Measurements from ENCODE around the gene SMC6.

Gene SMC6

DNA sequence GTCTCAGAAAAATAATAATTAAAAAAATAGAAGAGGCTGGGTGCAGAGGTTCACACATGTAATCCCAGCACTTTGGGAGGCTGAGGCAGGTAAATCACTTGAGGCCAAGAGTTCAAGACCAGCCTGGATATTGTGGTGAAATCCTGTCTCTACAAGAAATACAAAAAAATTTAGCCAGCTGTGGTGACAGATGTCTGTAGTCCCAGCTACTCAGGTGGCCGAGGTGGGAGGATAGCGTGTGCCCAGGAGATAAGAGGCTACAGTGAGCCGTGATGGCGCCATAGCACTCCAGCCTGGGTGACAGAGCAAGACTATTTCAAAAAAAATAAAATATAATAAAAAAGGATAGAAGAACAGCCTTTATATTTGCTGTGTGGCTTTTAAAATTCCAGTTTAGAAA lies 35.9 kb downstream of the SMC6 start:
- Mint-ChIP-seq H3K4me3 (no peak overlapping the region), H3K9me3 (no peaks in the 10 kb centered on the region), H3K4me1 (no peaks in the 10 kb centered on the region), H3K27me3 (no peaks in the 10 kb centered on the region), H3K36me3 (peaks cover 44% of the 10 kb centered on the region), H3K27ac (no peak overlapping the region)
- CTCF ChIA-PET: no interaction called here
- DNase-seq: no peak

DNA sequence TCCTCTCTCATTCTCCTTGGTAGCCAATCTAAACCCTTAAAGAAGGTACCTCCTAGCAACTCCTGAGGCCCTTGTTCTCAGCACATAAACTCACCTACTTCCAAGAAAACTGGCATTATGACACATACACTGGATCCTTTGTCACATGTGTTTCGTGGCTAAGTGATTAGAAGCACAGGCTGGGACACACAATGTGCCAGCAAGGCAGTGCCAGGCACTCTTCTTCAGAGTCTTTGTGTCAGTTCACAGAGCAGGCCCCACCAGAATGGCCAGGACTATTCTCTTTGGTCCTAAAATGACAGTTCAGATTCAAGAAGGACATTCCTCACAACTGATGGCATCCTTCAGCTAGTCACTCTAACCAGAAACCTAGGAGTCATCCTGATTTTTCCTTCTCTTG lies 40.3 kb downstream of the SMC6 start:
- H3K9me3 Mint-ChIP-seq: no peaks in the 10 kb centered on the region
- no peak overlapping the region for H3K27ac Mint-ChIP-seq
- no peak for DNase-seq
- CTCF ChIA-PET: no interaction called here
- no peak overlapping the region for H3K4me3 Mint-ChIP-seq
- peaks cover 31% of the 10 kb centered on the region for H3K36me3 Mint-ChIP-seq
- H3K4me1 Mint-ChIP-seq: no peaks in the 10 kb centered on the region
- H3K27me3 Mint-ChIP-seq: no peaks in the 10 kb centered on the region

DNA sequence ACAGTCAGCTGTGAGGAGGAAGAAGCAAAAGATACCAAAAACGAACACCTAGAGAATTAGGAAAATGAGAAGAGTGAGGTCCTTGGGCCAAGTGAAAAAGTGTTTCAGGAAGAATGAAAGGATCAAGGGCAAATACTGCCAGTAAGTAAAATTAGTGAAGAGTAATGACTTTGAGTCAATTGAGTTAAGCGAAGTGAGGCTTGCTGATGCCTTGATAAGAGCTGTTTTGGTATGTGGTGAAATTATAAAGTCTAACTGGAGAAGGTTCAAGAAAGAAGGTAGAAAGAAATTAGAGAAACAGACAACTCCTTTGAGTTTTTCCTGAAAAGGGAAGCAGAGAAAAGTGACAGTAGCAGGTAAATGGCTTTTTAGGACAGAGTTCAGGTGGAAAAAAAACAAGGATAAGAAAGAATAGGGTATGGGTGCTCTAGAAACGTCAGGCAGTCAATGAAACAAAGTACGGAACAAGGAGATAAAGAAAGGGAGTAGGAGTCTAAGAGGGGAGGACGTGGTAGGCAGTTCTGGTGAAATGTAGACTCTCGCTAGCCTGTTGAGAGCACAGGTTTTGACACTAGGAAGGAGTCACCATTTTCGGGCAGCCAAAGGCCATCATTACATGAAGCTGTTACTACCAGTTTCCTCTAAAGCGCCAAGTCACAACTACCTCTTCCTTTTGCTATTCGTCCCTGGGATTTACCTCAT lies 42.9 kb downstream of the SMC6 start:
- CTCF ChIA-PET: interaction anchor here (1.0 kb wide), 1 partner anchor 10 kb away, joined by 3 read pairs; no protein-coding TSS in a partner anchor
- H3K9me3 Mint-ChIP-seq: no peaks in the 10 kb centered on the region
- DNase-seq: no peak
- no peak overlapping the region for H3K27ac Mint-ChIP-seq
- H3K27me3 Mint-ChIP-seq: no peaks in the 10 kb centered on the region
- H3K4me3 Mint-ChIP-seq: no peak overlapping the region
- H3K4me1 Mint-ChIP-seq: no peaks in the 10 kb centered on the region
- peaks cover 35% of the 10 kb centered on the region for H3K36me3 Mint-ChIP-seq

- H3K27ac Mint-ChIP-seq: no peak overlapping the region
- H3K4me1 Mint-ChIP-seq: no peaks in the 10 kb centered on the region
- no peak overlapping the region for H3K4me3 Mint-ChIP-seq
- CTCF ChIA-PET: interaction anchor here (1.0 kb wide), 1 partner anchor 10 kb away, joined by 3 read pairs; no protein-coding TSS in a partner anchor
- DNase-seq: no peak
- H3K27me3 Mint-ChIP-seq: no peaks in the 10 kb centered on the region
- H3K36me3 Mint-ChIP-seq: peaks cover 35% of the 10 kb centered on the region
- H3K9me3 Mint-ChIP-seq: no peaks in the 10 kb centered on the region
These were observed 43.7 kb downstream of the SMC6 start for GRCh38 chr2:17709897-17710296.

DNA sequence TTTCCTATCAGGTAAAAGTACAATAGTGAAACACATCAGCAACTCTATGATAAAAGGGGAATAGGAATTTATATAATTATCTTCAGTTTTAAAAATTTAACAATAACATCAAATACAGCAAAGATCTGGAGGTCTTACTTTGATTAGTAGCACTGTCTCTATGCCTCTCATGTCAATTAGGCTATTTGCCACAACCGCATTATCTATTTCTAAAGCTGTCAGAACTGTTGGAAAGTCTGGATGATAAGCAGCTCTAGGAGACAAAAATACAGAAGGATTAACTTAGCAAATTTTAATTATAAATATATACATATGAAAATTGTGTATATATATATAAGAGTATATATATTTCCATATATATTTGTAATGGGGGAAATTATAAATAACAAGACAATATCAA lies 45.1 kb downstream of the SMC6 start:
- H3K4me1 Mint-ChIP-seq: no peaks in the 10 kb centered on the region
- peaks cover 29% of the 10 kb centered on the region for H3K36me3 Mint-ChIP-seq
- no peak for DNase-seq
- H3K27me3 Mint-ChIP-seq: no peaks in the 10 kb centered on the region
- CTCF ChIA-PET: interaction anchor here (0.7 to 1.0 kb wide), 2 partner anchors 59 to 123 kb away, joined by 4 read pairs; no protein-coding TSS in a partner anchor
- no peak overlapping the region for H3K27ac Mint-ChIP-seq
- H3K4me3 Mint-ChIP-seq: no peak overlapping the region
- no peaks in the 10 kb centered on the region for H3K9me3 Mint-ChIP-seq

DNA sequence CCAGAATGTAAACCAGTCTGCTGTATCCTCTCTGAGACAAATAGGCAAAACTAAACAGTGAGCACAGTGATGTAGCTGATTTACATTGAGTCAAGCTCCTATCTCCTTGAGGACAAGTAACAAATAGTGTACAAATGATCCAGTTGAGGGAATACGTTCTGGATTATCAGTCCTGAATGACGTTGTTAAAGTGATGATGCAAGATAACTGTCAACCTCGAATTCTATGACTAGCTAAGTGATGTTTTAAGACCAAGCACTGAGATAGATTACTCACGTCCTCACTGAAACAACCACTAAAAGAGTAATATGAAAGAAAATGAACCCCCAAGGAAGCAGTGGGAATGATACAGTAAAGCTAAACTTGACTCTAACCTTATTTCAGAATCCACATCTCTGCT lies 46.8 kb downstream of the SMC6 start:
- H3K27me3 Mint-ChIP-seq: no peaks in the 10 kb centered on the region
- no peaks in the 10 kb centered on the region for H3K4me1 Mint-ChIP-seq
- H3K4me3 Mint-ChIP-seq: no peak overlapping the region
- H3K27ac Mint-ChIP-seq: no peak overlapping the region
- peaks cover 19% of the 10 kb centered on the region for H3K36me3 Mint-ChIP-seq
- DNase-seq: no peak
- no peaks in the 10 kb centered on the region for H3K9me3 Mint-ChIP-seq
- CTCF ChIA-PET: interaction anchor here (0.6 kb wide), 1 partner anchor 34 kb away, joined by 3 read pairs; no protein-coding TSS in a partner anchor

DNA sequence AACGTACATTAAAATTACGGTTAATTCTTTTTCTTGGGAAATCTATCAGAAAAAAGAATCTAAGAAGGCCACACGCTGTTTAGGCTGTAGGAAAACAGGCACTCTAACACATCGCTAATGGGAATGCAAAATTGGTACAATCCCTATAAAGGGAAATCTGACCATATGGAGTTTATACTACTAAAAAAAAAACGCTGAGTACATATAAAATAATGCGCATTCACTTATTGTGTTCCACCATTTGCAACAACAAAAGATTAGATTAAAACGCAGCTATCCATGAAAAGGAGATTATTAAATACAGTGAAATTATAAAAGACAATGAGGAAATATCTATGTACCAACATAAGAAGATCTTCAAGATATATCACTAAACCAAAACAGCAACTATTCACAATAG lies 62.8 kb downstream of the SMC6 start:
- H3K9me3 Mint-ChIP-seq: no peaks in the 10 kb centered on the region
- peaks cover 49% of the 10 kb centered on the region for H3K36me3 Mint-ChIP-seq
- H3K27ac Mint-ChIP-seq: no peak overlapping the region

DNA sequence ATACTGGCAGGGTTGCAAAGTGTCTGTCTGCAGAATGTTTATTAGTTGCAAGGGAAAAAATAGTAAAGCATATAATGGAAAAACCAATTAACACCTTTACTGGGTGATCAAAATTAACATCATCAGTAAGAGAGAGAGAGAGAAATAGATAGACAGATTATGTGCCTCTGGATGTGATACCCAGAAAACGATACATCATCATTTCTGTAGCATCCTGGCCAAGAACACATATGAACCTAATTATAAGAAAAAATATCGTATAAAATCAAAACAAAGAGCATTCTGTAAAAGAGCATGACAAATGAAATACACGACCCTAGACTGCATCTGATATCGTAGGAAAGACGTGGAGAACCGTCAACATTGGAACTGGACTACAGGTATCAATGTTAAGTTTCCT lies 64.6 kb downstream of the SMC6 start:
- CTCF ChIA-PET: no interaction called here
- no peak for DNase-seq
- no peaks in the 10 kb centered on the region for H3K27me3 Mint-ChIP-seq
- no peaks in the 10 kb centered on the region for H3K9me3 Mint-ChIP-seq
- no peak overlapping the region for H3K27ac Mint-ChIP-seq
- H3K36me3 Mint-ChIP-seq: peaks cover 44% of the 10 kb centered on the region
- no peaks in the 10 kb centered on the region for H3K4me1 Mint-ChIP-seq
- H3K4me3 Mint-ChIP-seq: no peak overlapping the region

More for the DNA sequence above, 62.8 kb downstream of the SMC6 start:
- CTCF ChIA-PET: no interaction called here
- DNase-seq: no peak
- Mint-ChIP-seq H3K4me3 (no peak overlapping the region), H3K27me3 (no peaks in the 10 kb centered on the region), H3K4me1 (no peaks in the 10 kb centered on the region)

GRCh38 chr2:17688600-17688999 lies 65.0 kb downstream of the SMC6 start:
- H3K9me3 Mint-ChIP-seq: no peaks in the 10 kb centered on the region
- no peak for DNase-seq
- no peak overlapping the region for H3K4me3 Mint-ChIP-seq
- CTCF ChIA-PET: no interaction called here
- H3K36me3 Mint-ChIP-seq: peaks cover 44% of the 10 kb centered on the region
- no peaks in the 10 kb centered on the region for H3K27me3 Mint-ChIP-seq
- no peak overlapping the region for H3K27ac Mint-ChIP-seq
- H3K4me1 Mint-ChIP-seq: no peaks in the 10 kb centered on the region

GRCh38 chr2:17683981-17684380 lies 69.6 kb downstream of the SMC6 start:
- CTCF ChIA-PET: interaction anchor here (1.8 kb wide), 1 partner anchor 13 kb away, joined by 6 read pairs; no protein-coding TSS in a partner anchor
- H3K4me1 Mint-ChIP-seq: no peaks in the 10 kb centered on the region
- H3K9me3 Mint-ChIP-seq: no peaks in the 10 kb centered on the region
- no peak for DNase-seq
- H3K36me3 Mint-ChIP-seq: peaks cover 45% of the 10 kb centered on the region
- H3K27ac Mint-ChIP-seq: no peak overlapping the region
- H3K4me3 Mint-ChIP-seq: no peak overlapping the region
- H3K27me3 Mint-ChIP-seq: no peaks in the 10 kb centered on the region

GRCh38 chr2:17682098-17682857 lies 71.3 kb downstream of the SMC6 start:
- Mint-ChIP-seq H3K36me3 (peaks cover 39% of the 10 kb centered on the region), H3K4me3 (no peak overlapping the region), H3K27me3 (no peaks in the 10 kb centered on the region), H3K9me3 (no peaks in the 10 kb centered on the region), H3K4me1 (no peaks in the 10 kb centered on the region), H3K27ac (no peak overlapping the region)
- no peak for DNase-seq
- CTCF ChIA-PET: interaction anchor here (1.7 to 1.8 kb wide), 2 partner anchors 8 to 11 kb away, joined by 6 read pairs; no protein-coding TSS in a partner anchor

- no peak overlapping the region for H3K4me3 Mint-ChIP-seq
- no peaks in the 10 kb centered on the region for H3K4me1 Mint-ChIP-seq
- CTCF ChIA-PET: no interaction called here
- no peak overlapping the region for H3K27ac Mint-ChIP-seq
- DNase-seq: no peak
- H3K36me3 Mint-ChIP-seq: peaks cover 41% of the 10 kb centered on the region
- H3K27me3 Mint-ChIP-seq: no peaks in the 10 kb centered on the region
- no peaks in the 10 kb centered on the region for H3K9me3 Mint-ChIP-seq
These were observed 73.5 kb downstream of the SMC6 start for GRCh38 chr2:17680119-17680518.

- no peak for DNase-seq
- H3K27ac Mint-ChIP-seq: no peak overlapping the region
These were observed 78.8 kb downstream of the SMC6 start for GRCh38 chr2:17674817-17675216.

DNA sequence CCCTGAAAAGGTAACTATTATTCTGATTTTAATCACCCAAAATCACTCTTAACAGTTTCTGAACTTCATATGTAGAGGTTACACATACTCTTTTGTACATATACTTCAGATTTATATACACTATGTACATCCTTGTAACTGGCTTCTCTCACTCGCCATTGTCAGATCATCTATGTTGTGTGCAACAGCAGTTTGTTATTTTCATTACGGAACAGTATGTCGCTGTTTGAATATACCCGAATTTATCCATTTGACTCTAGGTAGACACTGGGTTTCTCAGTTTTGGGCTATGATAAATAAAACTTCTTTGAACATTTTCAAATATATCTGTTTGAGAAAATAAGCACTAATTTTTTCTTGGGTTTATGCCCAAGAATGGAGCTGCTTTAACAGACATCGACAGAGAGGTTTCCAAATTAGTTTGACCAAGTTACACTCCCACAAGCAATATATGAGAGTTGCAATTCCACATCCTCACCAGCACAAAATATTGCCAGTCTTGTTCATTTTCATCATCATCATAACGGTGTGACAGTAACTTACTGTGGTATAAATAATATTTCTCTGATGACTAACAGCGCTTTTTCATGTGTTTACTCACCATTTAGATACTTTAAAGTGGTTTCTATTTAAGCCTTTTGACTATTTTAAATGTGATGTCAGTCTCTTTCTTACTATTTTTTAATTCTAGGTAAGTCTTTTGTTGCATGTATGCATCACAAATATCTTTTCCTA lies 80.9 kb downstream of the SMC6 start:
- no peak for DNase-seq
- no peak overlapping the region for H3K27ac Mint-ChIP-seq
- no peaks in the 10 kb centered on the region for H3K27me3 Mint-ChIP-seq

More at GRCh38 chr2:17674817-17675216, 78.8 kb downstream of the SMC6 start:
- H3K9me3 Mint-ChIP-seq: no peaks in the 10 kb centered on the region
- CTCF ChIA-PET: interaction anchor here (1.2 to 1.8 kb wide), 2 partner anchors 8 to 9 kb away, joined by 3 to 6 read pairs; no protein-coding TSS in a partner anchor
- H3K4me3 Mint-ChIP-seq: no peak overlapping the region
- no peaks in the 10 kb centered on the region for H3K27me3 Mint-ChIP-seq
- no peaks in the 10 kb centered on the region for H3K4me1 Mint-ChIP-seq
- H3K36me3 Mint-ChIP-seq: peaks cover 28% of the 10 kb centered on the region

More for the DNA sequence above, 80.9 kb downstream of the SMC6 start:
- CTCF ChIA-PET: interaction anchor here (1.1 to 4.5 kb wide), 3 partner anchors 13 to 34 kb away, joined by 3 to 58 read pairs (median 50); no protein-coding TSS in a partner anchor
- no peaks in the 10 kb centered on the region for H3K4me1 Mint-ChIP-seq
- no peaks in the 10 kb centered on the region for H3K9me3 Mint-ChIP-seq
- no peak overlapping the region for H3K4me3 Mint-ChIP-seq
- H3K36me3 Mint-ChIP-seq: peaks cover 27% of the 10 kb centered on the region

Measured in activated naive CD4-positive, alpha-beta T cell treated with anti-CD3 and anti-CD28 coated beads, Interleukin-2, amount 10 ng/mL, durations not matched to agents 7 days and 5 days (primary cell).